Loucy (cell line): ENCODE results near the gene STRA8.

Source experiments
- EZH2phosphoT487 ChIP-seq: fragments of 200-600 bp; IDR thresholded peaks from 2 replicates; pipeline ENCODE4 v1.6.1; 2018; ENCODE audit warnings: antibody characterized with exemption, mild to moderate bottlenecking, moderate library complexity, borderline replicate concordance
- TF ChIP-seq, protein P1 (sequence below): fragments of 200-600 bp; sonication (generic); conservative IDR thresholded peaks from 2 replicates; pipeline ENCODE4 v1.5.1; 2014; ENCODE audit warnings: mild to moderate bottlenecking, antibody characterized with exemption, low read length

DNA sequence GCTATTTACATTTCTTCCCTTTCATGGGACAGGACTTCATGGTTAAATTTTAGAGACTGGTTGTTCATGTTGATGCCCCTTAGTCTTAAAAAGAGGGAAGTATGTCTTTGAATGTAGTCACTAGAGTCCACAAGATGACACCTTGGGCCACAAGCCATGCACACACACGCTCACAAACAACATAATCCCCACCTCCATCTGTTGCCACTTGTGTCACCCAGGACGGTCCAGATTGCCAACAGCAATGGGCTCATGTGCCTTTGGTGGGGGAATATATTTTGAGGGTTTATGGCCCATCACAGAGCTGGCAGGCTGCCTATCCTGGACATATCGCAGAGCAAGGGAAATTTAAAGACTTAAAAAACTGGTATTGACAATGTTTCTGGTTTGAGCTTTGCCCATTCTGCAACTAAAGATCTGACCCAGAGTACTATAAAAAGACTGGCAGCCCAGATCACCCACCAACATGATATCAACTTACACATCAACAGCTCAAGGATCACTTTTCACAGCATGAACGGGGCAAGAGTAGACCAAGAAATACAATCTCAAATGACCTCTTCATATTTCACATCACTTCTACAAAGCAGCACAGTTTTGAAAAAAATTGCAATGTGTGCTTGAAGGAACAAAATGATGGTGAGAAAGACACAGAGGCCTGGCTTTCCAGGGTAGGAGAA, 50.5 kb downstream of the STRA8 start:
- TF ChIP-seq, protein P1, sequence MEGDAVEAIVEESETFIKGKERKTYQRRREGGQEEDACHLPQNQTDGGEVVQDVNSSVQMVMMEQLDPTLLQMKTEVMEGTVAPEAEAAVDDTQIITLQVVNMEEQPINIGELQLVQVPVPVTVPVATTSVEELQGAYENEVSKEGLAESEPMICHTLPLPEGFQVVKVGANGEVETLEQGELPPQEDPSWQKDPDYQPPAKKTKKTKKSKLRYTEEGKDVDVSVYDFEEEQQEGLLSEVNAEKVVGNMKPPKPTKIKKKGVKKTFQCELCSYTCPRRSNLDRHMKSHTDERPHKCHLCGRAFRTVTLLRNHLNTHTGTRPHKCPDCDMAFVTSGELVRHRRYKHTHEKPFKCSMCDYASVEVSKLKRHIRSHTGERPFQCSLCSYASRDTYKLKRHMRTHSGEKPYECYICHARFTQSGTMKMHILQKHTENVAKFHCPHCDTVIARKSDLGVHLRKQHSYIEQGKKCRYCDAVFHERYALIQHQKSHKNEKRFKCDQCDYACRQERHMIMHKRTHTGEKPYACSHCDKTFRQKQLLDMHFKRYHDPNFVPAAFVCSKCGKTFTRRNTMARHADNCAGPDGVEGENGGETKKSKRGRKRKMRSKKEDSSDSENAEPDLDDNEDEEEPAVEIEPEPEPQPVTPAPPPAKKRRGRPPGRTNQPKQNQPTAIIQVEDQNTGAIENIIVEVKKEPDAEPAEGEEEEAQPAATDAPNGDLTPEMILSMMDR: no peak
- TF ChIP-seq EZH2phosphoT487: no peak
